Right renal pelvis (tissue), 4 donors: ENCODE data around the gene UQCRC1. TPM values are rescaled to one million over a fixed set of nuclear protein-coding genes. Genes with fewer than 3 reads are reported as not detected.
"Not testable (repeated sequence)": the region's sequence is repeated elsewhere in the genome, so short reads cannot be mapped to it uniquely, and the experiment has no call there.

Experiments used
- DNase-seq, 4 donors: peaks; one replicate each; pipeline ENCODE4 v3.0.0-alpha.2; 2013; ENCODE audit warnings: low read depth in 4 of 4, low spot score in 3 of 4, missing footprints in 1 of 4
- polyA plus RNA-seq, 4 donors: library from polyadenylated mRNA; unstranded; fragments of 120-200 nt; gene quantifications; one replicate each; pipeline ENCODE4 v1.2.1, GENCODE V29; 2013; ENCODE audit not compliant: insufficient read length in 4 of 4

The UQCRC1 gene
- polyA plus RNA-seq, 4 donors: 262 to 323 (median 276) TPM

DNA sequence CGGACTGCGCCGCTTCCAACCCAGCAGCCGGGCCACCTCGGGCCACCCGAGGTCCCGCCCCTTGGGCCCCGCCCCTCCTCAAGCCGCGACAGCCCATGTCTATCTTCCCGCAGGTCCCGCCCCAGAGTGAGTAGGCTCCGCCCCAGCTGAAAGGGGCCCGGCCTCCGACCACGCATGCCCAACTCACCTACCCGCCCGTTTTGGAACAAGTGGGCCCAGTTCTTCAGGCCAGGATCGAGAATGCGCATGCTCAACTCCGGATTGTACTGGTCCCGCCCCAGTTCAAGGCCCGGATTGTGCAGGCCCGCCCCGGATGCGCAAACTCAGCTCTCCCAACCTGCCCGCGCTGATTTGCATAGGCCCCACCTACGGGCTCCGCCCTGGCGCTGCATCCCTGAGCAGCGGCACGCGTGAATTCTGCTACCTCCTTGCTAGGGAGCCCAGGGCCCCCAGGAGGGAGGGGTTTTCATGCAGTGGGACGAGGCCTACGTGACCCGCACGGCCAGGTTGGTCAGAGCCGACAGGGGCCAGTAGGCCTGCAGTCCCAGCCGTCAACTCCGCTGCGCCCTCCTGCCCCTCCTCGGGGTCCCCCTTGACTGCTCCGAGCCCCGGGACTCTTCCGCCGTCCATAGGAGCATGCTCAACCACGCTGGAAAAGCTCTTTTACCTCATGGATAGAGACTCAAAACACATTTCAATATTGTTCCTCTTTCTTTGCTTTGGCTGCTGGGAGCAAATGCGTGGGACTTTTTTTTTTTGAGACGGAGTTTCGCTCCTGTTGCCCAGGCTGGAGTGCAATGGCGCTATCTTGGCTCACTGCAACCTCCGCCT is 52.4 kb downstream of the UQCRC1 start, which contains the start of gene PFKFB4:
Gene PFKFB4, minus strand, starts transcription at position 8 of the 831 bp plus-strand sequence. CDS start 26 bp downstream, outside the sequence.
- DNase-seq: peak; percentile 93 to 98 (median 97)

DNA sequence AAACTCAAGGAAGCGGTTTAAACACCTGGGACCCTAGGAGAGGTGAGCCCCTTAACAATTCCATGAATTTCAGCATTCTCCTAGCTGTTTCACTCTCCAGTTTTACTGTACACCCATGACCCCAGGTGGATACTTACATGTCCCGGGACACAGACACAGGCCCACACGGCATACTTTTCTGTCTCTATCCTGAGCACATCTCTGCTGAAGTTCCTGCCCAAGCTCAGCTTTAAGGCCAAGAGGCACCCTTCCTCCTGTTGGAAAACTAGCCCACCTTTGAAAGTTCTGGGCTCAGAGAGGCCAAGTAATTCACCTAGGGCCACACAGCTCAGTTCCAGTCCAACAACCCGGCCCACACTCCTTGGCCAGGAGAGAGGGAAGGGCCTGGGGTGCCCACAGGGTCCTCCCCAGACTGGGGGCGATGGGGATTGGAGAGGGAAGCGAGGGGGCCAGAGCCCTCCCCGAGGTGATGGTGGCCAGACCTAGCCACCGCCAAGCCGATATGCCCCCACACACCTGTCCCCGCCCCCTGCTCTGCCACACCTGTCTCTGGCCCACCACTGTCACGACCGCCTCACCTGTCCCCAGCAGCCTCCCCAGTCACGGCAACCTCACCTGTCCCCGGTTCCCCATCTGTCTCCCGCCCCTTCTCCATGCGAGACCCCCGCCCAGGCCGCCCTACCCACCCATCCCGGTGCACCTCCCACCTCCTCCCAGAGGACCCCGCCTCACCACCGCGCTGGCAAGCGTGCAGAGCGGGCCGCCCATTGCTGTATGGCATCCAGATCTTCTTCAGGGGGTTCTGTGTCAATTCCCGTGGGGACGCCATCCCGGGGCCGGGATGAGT is 53.3 kb downstream of the UQCRC1 start:
- no peak for DNase-seq

DNA sequence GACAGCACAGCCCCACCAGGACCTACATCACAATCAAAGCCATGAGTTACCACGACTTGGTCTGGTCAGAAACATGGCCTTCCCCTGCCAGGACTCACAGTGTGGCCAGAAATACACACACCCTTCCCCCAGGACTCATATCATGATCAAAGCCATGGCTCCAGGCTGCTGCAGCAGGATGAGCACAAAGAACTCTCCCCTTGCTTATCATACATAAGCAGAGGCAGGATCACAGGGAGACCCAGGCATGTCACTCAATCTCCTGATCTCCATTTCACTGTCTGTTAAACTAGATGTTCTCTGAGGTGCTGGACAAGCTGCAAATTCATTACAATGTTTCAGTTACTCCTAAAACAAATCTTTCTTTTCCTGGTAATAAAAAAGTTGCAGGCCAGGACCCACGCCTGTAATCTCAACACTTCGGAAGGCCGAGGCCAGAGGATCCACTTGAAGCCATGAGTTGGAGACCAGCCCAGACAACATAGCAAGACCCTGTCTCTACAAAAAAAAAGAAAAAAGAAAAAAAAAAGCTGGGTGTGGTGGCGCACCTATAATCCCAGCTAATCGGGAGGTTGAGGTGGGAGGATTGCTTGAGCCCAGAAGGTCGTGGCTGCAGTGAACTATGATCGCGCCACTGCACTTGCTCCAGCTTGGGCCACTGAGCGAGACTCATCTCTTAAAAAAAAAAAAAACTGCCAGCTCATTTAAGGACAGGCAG is 54.1 kb downstream of the UQCRC1 start:
- no peak for DNase-seq

DNA sequence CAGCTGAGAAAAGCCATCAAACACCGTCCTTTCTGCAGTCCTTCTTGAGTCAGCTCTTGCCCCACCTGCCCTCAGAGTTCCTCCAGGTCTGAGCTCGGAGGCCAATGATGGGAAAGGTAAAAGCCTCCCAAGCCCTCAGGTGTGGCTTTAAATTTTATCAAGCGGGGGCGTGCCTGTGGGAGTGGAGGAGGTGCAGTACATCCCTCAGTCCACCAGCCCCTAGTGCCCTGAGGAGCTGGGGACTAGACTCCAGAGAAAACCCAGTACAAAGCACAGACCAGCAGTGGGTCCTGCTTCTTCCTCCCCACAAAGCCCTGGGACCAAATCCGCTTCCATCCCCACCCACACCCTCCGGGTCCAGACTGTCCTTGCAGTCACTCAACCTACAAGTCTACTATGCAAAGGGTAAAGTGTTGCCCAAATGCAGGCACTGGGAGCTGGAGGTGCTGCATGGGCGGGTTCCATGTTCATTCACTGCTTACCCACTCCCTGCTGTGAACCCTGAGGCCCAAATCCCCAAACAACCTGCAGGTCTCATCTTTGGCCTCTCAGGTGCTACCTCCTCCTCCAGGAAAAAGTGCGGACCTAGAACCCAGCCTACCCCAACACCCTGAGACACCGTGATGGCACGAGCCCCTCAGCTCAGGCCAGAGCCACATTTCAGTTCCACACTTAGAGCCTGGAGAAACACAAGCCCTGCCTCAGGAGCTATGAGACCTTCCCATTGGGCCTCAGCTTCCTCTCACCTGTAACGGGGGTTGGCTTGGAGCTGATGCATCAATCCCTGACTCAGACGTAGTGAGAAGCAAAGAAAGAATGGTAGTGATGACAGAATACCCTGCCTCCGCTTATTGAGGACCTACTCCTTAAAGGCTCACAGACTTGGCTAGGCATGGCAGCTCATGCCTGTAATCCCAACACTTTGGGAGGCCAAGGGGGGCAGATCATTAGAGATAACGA is 55.3 kb downstream of the UQCRC1 start:
- no peak for DNase-seq

DNA sequence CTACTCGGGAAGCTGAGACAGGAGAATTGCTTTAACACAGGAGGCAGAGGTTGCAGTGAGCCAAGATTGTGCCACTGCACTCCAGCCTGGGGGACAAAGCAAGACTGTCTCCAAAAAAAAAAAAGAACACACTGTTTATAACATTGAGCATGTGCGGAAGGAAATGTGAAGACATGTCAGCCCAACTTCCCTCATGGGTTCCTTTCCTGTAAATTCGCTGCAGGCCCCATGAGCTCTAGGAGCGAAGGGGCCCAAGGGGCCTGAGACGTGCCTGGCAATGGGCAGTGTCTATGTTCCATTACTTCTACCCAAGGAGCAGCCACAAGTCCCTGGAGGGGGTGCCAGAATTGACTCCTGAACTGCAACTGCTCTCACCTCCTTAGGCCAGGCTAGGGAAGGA is 56.1 kb downstream of the UQCRC1 start:
- no peak for DNase-seq

DNA sequence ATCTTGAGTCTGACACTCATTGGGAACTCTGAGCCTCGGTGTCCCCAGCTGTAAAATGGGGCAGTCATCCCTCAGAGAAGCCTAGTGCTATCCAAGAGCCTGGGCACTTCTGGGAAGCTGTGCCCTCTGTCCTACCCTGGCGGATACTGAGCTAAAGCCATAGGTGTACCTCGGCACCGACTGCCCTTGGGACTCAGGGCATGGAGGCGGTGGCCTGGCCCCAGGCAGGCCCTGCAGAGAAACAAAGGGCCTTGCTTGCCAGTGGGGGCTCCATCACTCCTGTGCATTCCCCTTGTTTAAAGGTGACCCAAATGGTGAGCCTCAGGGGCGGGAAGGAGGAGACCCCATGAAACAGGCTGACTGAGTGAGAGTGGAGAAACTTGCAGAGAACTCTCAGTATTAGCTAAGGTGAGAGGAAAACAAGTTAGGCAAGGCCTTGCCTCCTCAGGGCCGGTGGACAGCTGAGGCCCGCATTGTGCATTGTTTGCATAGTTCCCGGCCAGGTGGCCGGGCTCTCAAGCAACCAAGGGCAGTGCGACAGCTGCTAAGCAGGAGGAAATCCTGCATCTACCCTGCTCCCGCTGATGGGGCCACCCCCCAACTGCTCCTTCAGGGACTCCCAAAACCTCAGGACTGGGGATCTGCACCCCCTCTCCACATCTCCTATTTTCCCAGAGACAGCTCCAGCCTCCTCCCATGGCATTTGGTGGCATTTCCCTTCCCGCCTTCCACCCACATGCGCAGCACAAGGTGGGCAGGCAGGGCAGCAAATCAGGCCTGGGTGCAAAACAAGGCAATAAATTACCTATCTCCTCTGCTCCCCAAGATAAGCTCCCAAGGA is 57.1 kb downstream of the UQCRC1 start:
- DNase-seq: no peak

DNA sequence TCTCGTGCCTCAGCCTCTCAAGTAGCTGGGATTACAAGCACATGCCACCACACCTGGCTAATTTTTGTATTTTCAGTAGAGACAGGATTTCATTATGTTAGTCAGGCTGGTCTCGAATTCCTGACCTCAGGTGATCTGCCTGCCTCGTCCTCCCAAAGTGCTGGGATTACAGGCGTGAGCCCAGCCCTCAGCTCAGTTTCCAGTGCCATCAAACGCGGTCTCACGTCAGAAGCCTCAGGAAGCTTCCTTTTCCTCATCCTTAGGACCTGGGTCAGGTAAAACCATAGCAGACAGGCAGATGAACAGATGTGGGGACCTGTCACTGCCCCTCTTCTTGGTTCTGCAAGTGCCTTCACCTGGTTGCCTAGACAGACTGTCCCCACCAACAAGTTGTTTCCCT is 57.8 kb downstream of the UQCRC1 start:
- not testable (repeated sequence) for DNase-seq

Other genes with a start within 250 kb of the UQCRC1 start
- under 1 TPM; 0.33 to 0.56 (median 0.41) TPM for gene FBXW12, start 237.4 kb downstream of the UQCRC1 start, polyA plus RNA-seq
- 100 to 1,000 TPM; 163 to 236 (median 188) TPM for gene PLXNB1, start 179.6 kb downstream of the UQCRC1 start, polyA plus RNA-seq
- gene CCDC51, start 169.5 kb downstream of the UQCRC1 start, polyA plus RNA-seq: 10 to 100 TPM; 25.2 to 29.7 (median 27.8) TPM
- gene TMA7, start 169.4 kb downstream of the UQCRC1 start, polyA plus RNA-seq: 100 to 1,000 TPM; 293 to 334 (median 315) TPM
- 10 to 100 TPM; 12.6 to 16.9 (median 14.5) TPM for gene ATRIP, start 162.9 kb downstream of the UQCRC1 start, polyA plus RNA-seq
- 100 to 1,000 TPM; 111 to 120 (median 112) TPM for gene SHISA5, start 105.5 kb downstream of the UQCRC1 start, polyA plus RNA-seq
- gene PFKFB4, start 52.8 kb downstream of the UQCRC1 start, polyA plus RNA-seq: 1 to 10 TPM; 3.9 to 5.4 (median 4.9) TPM
- under 1 TPM; 0.19 to 0.66 (median 0.57) TPM for gene UCN2, start 45.9 kb downstream of the UQCRC1 start, polyA plus RNA-seq
- gene COL7A1, start 14.3 kb downstream of the UQCRC1 start, polyA plus RNA-seq: 10 to 100 TPM; 17.3 to 18.3 (median 17.8) TPM
- gene TMEM89, start 12.1 kb upstream of the UQCRC1 start, polyA plus RNA-seq: under 1 TPM in 1 of 4 donors, not detected in 3; 0.21 TPM
- gene SLC26A6, start 25.8 kb upstream of the UQCRC1 start, polyA plus RNA-seq: 10 to 100 TPM; 20.7 to 30.9 (median 23.1) TPM
- 1 to 10 TPM in 3 of 4 donors, under 1 TPM in 1; 0.96 to 1.4 (median 1.1) TPM for gene CELSR3, start 53.2 kb upstream of the UQCRC1 start, polyA plus RNA-seq
- gene NCKIPSD, start 76.3 kb upstream of the UQCRC1 start, polyA plus RNA-seq: 10 to 100 TPM; 13.8 to 22.2 (median 18.0) TPM
- gene IP6K2, start 107.6 kb upstream of the UQCRC1 start, polyA plus RNA-seq: 100 to 1,000 TPM; 183 to 280 (median 215) TPM
- 10 to 100 TPM; 38.5 to 46.2 (median 43.8) TPM for gene PRKAR2A, start 238.2 kb upstream of the UQCRC1 start, polyA plus RNA-seq